ENCODE measurements around the gene CD320.

- TF ChIP-seq EZH2 (IDR thresholded peaks at IDR 0.05; ENCODE audit: low read depth) (no peak), CTCF (conservative IDR thresholded peaks at IDR 0.05) (no peak)
These were observed 11.8 kb upstream of the CD320 start for GRCh38 chr19:8319807-8320520.
